Cardiac muscle cell (in vitro differentiated cells and primary cell): ENCODE results near the gene SLC6A6. TPM values are rescaled to one million over a fixed set of nuclear protein-coding genes. Genes with fewer than 3 reads are reported as not detected.

Experiments
- DNase-seq, 2 donors: peaks; one replicate each; pipeline versions ENCODE4 v3.0.0 to v3.0.0-alpha.2; 2010 to 2017; ENCODE audit warnings: low read depth in 1 of 2, low spot score in 1 of 2
- H3K27ac ChIP-seq: fragments of 200-600 bp; sonication (generic); 2 replicates; pipeline ENCODE4 v1.5.1; 2016
- H3K27me3 ChIP-seq: fragments of 200-600 bp; sonication (generic); 2 replicates; pipeline ENCODE4 v1.6.0; 2016; ENCODE audit warnings: control low read depth
- H3K36me3 ChIP-seq: fragments of 200-600 bp; sonication (generic); 2 replicates; pipeline ENCODE4 v1.5.1; 2016; ENCODE audit warnings: control low read depth
- H3K4me1 ChIP-seq: fragments of 200-600 bp; sonication (generic); 2 replicates; pipeline ENCODE4 v1.8.1; 2017; ENCODE audit warnings: low read depth, mild to moderate bottlenecking, mixed run types
- H3K4me3 ChIP-seq: fragments of 200-600 bp; sonication (generic); 2 replicates; pipeline ENCODE4 v1.5.1; 2016; ENCODE audit warnings: mild to moderate bottlenecking
- H3K9me3 ChIP-seq: fragments of 200-600 bp; sonication (generic); 2 replicates; pipeline ENCODE4 v1.5.1; 2017; ENCODE audit warnings: low read depth, mild to moderate bottlenecking, control low read depth
- CTCF ChIP-seq: IDR thresholded peaks from 2 replicates; pipeline ENCODE4 v1.5.1; 2012; ENCODE audit warnings: low read depth, mild to moderate bottlenecking, low read length
- polyA plus RNA-seq: library from polyadenylated mRNA; unstranded; fragments of >200 nt; fragmentation: Nextera tagmentation; extraction: Ambion mirVana; gene quantifications from 2 replicates; pipeline ENCODE4 v1.2.1, GENCODE V29; 2016
- total RNA-seq: library from RNA; depleted of rRNA; stranded (reverse); fragments of >200 nt; gene quantifications from 2 replicates; pipeline ENCODE4 v1.2.3, GENCODE V29; 2016

The SLC6A6 gene
- total and polyA plus RNA-seq, 2 experiments from 2014 or later = 5.4 to 19.7 TPM

DNA sequence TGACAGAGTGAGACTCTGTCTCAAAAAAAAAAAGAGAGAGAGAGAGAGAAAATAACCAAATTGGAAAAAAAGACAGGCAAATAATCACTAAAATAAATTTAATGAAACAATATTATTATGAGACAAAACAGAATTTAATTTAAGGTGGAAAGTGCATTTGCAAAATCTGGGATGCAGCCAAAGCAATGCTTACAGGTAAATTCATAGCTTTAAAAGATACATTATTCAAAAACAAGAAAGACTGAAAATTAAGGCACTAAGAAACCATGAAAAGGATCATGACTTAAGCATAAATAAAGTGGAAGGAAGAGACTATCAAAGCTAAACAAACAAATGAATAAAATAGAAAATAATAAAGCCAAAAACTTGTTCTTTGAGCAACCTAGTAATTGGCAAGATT, 100.1 kb downstream of the SLC6A6 start:
- no peak for TF ChIP-seq CTCF
- Histone ChIP-seq H3K27ac (no peak overlapping the region), H3K9me3 (no peaks in the 10 kb centered on the region), H3K4me1 (no peaks in the 10 kb centered on the region), H3K36me3 (no peaks in the 10 kb centered on the region), H3K4me3 (no peak overlapping the region), H3K27me3 (no peaks in the 10 kb centered on the region)
- DNase-seq = no peak

DNA sequence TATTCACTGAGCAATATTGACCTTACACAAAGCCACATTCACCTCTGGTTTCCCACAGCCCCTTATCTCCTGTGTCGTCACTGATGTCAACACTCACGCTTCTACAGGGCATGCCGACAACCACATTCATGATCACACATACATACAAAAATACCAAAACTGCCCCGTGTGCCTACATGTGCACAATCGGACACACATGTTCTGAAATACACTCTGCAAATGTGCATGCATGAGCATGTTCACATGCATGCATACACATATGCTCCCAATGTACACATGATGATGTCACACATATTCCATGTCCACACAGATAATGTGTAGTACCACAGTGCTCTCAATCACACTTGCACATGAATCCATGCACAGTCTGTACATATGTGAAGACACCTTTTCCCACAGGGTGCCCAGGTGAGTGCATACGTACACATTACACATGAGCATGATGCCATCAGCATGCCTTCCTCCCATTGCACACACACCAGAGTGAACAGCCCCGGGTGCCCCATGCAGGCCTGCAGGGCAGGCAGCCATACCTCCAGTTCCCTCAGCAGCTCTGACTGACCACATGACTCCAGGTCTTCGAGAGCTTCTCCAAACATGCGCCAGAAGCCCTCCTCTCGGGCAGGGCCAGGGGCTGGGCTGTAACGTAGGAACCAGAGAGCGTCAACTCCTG, 100.8 kb downstream of the SLC6A6 start:
- no peaks in the 10 kb centered on the region for H3K27me3 ChIP-seq
- TF ChIP-seq CTCF = no peak
- DNase-seq = no peak
- H3K9me3 ChIP-seq = no peaks in the 10 kb centered on the region
- no peaks in the 10 kb centered on the region for H3K4me1 ChIP-seq
- no peaks in the 10 kb centered on the region for H3K36me3 ChIP-seq
- no peak overlapping the region for H3K27ac ChIP-seq
- no peak overlapping the region for H3K4me3 ChIP-seq

DNA sequence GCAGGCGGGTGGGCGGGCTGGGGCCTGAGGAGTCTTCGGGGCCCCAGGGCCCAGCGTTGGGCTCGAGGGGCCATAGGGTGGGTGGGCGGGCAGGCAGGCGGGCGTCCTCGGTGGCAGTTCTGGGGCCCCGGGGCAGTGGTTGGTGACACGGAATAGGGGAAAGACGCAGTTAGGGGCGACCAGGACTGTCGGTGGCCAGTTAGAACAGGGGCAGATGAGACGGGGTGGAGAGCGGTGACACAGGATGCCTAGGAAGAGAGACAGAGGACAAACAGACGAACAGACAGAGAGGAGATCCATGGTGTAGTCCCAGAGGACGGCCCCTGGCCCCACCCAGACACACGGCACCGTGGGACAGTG, 101.3 kb downstream of the SLC6A6 start:
- no peak overlapping the region for H3K4me3 ChIP-seq
- no peak for DNase-seq
- no peaks in the 10 kb centered on the region for H3K4me1 ChIP-seq
- no peaks in the 10 kb centered on the region for H3K9me3 ChIP-seq
- no peak for TF ChIP-seq CTCF
- H3K27me3 ChIP-seq = no peaks in the 10 kb centered on the region
- H3K36me3 ChIP-seq = no peaks in the 10 kb centered on the region
- no peak overlapping the region for H3K27ac ChIP-seq

DNA sequence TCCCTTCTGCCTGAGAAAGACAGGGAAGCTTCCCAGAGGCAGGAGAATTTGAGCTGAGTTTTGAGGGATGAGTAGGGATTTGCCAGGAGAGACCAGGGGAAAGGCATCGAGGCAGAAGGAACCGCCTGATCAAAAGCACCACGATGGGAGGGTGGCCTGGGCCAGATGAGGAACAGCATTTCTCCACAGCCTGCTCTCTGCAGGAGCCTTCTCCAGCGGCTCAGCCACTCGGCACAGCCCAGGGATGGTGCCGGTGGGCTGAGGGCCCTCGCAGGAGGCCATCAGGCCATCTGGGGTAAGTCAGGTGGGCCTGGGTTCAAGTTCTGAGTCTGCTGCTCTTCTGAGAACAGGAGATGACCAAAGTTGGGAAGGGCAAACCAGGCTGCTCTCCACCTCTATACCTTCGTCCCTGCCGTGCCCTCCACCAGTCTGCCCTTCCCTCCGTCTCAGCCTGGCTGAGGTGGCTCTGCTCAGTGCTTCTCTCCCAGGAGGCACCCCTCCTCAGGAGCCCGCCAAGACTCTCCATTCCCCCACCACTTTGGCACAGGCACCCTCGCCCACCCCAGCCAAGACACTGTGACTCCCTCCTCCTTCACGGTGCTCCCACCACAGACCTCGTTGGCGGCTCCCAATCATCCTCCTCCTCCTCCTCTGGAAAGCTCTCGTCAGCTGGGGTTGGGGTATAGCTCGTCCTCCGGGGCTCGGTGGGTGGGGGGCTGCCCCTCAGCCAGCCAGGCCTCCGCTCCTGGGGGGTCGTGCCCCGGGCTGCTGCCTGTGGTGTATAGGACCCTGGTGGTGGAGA, 102.8 kb downstream of the SLC6A6 start:
- Histone ChIP-seq H3K27me3 (no peaks in the 10 kb centered on the region), H3K36me3 (no peaks in the 10 kb centered on the region), H3K4me1 (no peaks in the 10 kb centered on the region), H3K4me3 (no peak overlapping the region), H3K9me3 (no peaks in the 10 kb centered on the region), H3K27ac (no peak overlapping the region)
- TF ChIP-seq CTCF = no peak
- DNase-seq = no peak

DNA sequence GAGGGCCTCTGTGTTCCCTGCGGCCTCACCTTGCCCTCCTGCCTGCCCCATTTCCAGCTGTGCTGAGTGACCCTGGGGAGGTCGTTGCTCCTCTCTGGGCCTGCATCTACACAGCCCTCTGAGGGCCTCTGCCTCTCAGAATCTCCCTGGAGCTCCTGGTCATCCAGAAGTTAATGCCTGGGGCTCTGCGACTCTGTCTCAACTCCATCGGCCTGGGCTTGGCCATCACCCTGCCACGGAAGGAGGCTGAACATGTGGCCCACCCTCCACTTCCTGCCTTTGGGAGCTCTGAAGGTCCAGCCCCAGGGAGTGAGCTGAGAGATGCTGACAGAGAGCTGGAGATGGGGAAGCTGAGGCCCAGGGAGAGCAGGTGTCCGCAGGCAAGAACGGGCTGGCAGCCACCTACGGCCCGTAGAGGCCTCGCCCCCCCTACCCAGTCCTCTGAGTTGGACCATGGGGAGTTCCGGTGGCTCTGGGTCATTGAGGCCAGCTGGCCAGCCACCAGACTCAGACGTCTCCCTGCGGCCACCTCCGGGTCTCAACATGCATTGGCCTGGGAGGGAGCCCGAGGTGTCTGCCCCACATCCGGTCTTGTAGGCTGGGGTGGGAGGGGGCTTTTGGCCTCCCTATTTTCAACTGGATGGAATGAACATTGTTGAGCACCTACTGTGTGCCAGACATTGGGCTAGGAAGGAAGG, 103.5 kb downstream of the SLC6A6 start:
- H3K27ac ChIP-seq = no peak overlapping the region
- no peaks in the 10 kb centered on the region for H3K36me3 ChIP-seq
- no peak overlapping the region for H3K4me3 ChIP-seq
- no peaks in the 10 kb centered on the region for H3K27me3 ChIP-seq
- H3K4me1 ChIP-seq = no peaks in the 10 kb centered on the region
- no peak for DNase-seq
- no peak for TF ChIP-seq CTCF
- H3K9me3 ChIP-seq = no peaks in the 10 kb centered on the region
